K562 (cell line): ENCODE data around the gene PPP3CA.

Experiments used
- NRF1 ChIP-seq, 2 experiments: fragments of 450-650 bp; IDR thresholded peaks in 1 of 2; conservative IDR thresholded peaks in 1 of 2; 2 replicates each; pipeline ENCODE4 v1.6.1; 2014; ENCODE audit warnings: mild to moderate bottlenecking in 2 of 2
- SMAD3 ChIP-seq: fragments of 450-650 bp; formaldehyde crosslinking; conservative IDR thresholded peaks from 2 replicates; pipeline ENCODE4 v1.4.0; 2020; ENCODE audit warnings: mild to moderate bottlenecking
- TF ChIP-seq, protein P1 (sequence below), 3 experiments: IDR thresholded peaks in 2 of 3; conservative IDR thresholded peaks in 1 of 3; 2 replicates each; pipeline ENCODE4 v1.5.1; 2011 to 2012; ENCODE audit warnings: low read length in 3 of 3, mild to moderate bottlenecking in 3 of 3, control low read depth in 2 of 3, improper control_type of control experiment in 1 of 3, inconsistent platforms in 1 of 3, low read depth in 1 of 3, mixed read lengths in 1 of 3, moderate library complexity in 1 of 3; ENCODE audit not compliant: insufficient read depth in 2 of 3
- TF ChIP-seq, protein P2 (sequence below): sonication (generic); formaldehyde crosslinking; IDR thresholded peaks from 2 replicates; pipeline ENCODE4 v1.9.0; 2022; ENCODE audit warnings: mild to moderate bottlenecking, missing genetic modification reagents

DNA sequence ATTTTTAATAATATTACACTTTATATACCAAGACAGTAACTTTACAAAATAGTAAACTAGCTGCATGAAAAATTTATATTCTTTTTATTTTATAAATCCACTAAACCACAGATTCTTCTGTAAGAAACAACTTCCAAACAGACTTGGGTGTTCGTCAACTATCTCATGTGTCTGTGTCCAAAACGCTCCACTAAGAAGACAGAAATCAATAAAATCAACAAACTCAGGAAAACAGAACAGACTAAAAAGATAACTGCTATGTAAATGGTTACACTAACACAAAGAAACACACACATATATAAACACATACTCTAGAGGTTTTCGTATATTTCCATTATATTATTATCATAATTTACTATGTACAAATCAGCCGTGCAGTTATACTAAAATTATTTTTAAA is 158.4 kb downstream of the PPP3CA start:
- TF ChIP-seq, protein P1, sequence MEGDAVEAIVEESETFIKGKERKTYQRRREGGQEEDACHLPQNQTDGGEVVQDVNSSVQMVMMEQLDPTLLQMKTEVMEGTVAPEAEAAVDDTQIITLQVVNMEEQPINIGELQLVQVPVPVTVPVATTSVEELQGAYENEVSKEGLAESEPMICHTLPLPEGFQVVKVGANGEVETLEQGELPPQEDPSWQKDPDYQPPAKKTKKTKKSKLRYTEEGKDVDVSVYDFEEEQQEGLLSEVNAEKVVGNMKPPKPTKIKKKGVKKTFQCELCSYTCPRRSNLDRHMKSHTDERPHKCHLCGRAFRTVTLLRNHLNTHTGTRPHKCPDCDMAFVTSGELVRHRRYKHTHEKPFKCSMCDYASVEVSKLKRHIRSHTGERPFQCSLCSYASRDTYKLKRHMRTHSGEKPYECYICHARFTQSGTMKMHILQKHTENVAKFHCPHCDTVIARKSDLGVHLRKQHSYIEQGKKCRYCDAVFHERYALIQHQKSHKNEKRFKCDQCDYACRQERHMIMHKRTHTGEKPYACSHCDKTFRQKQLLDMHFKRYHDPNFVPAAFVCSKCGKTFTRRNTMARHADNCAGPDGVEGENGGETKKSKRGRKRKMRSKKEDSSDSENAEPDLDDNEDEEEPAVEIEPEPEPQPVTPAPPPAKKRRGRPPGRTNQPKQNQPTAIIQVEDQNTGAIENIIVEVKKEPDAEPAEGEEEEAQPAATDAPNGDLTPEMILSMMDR (IDR thresholded peaks at IDR 0.05 in 2 of 3, conservative IDR thresholded peaks at IDR 0.05 in 1 of 3; ENCODE audit: insufficient read depth in 2 of 3, low read depth in 1 of 3, low read length in 3 of 3) = no peak
- TF ChIP-seq NRF1 (conservative IDR thresholded peaks at IDR 0.05 in 1 of 2, IDR thresholded peaks at IDR 0.05 in 1 of 2) (no peak), SMAD3 (no peak)
- TF ChIP-seq, protein P2, sequence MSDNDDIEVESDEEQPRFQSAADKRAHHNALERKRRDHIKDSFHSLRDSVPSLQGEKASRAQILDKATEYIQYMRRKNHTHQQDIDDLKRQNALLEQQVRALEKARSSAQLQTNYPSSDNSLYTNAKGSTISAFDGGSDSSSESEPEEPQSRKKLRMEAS (CRISPR knock-in tag) = no peak
